H1 (cell line): ENCODE data around the gene UFD1. TPM values are rescaled to one million over a fixed set of nuclear protein-coding genes. Genes with fewer than 3 reads are reported as not detected.

Experiments
- CTCF ChIA-PET: fragments of 300-600 bp; sonication (Branson Sonifier 250); formaldehyde crosslinking; loops from one replicate; lab custom pipeline; 2021; ENCODE audit not compliant: partially characterized antibody; lab: Charles Lee
- POLR2A ChIA-PET: fragments of 300-600 bp; sonication (Branson Sonifier 250); formaldehyde crosslinking; loops from one replicate; lab custom pipeline; 2021; ENCODE audit warnings: inconsistent platforms; ENCODE audit not compliant: partially characterized antibody; lab: Charles Lee
- DNase-seq, 2 experiments: peaks; one replicate each; pipeline versions ENCODE4 v3.0.0 to v3.0.0-alpha.2; 2010 to 2022; ENCODE audit warnings: low spot score in 2 of 2, low read depth in 1 of 2, mixed read lengths in 1 of 2
- FAIRE-seq: peaks from 2 replicates; lab custom pipeline; 2011; peaks lifted over from hg19 to GRCh38; lab: Jason Lieb, UNC
- H2AFZ ChIP-seq: 2 replicates; pipeline ENCODE4 v1.8.1; 2012; ENCODE audit warnings: low read length, inconsistent platforms
- H2AK5ac ChIP-seq: 2 replicates; pipeline ENCODE4 v1.6.1; 2013; ENCODE audit warnings: low read depth, low read length
- H2BK120ac ChIP-seq: replicated peaks from 2 replicates; pipeline ENCODE3; 2013; ENCODE audit warnings: low read depth, low read length, inconsistent platforms
- H2BK12ac ChIP-seq: 2 replicates; pipeline ENCODE4 v1.6.1; 2013; ENCODE audit warnings: low read depth, low read length
- H2BK15ac ChIP-seq: 2 replicates; pipeline ENCODE4 v1.6.1; 2013; ENCODE audit warnings: low read length
- H2BK20ac ChIP-seq: 2 replicates; pipeline ENCODE4 v1.6.1; 2013; ENCODE audit warnings: low read length
- H2BK5ac ChIP-seq: 2 replicates; pipeline ENCODE4 v1.6.1; 2013; ENCODE audit warnings: low read depth, low read length
- H3K14ac ChIP-seq: 2 replicates; pipeline ENCODE4 v1.6.1; 2013; ENCODE audit warnings: inconsistent platforms; ENCODE audit not compliant: insufficient read length
- H3K18ac ChIP-seq: 2 replicates; pipeline ENCODE4 v1.6.1; 2013; ENCODE audit warnings: low read length; ENCODE audit errors: extremely low read depth
- H3K23ac ChIP-seq: 2 replicates; pipeline ENCODE4 v1.6.1; 2013; ENCODE audit warnings: inconsistent platforms; ENCODE audit not compliant: insufficient read length
- H3K23me2 ChIP-seq: 2 replicates; pipeline ENCODE4 v1.6.1; 2013; ENCODE audit warnings: low read depth, low read length
- H3K27ac ChIP-seq: 2 replicates; pipeline ENCODE4 v1.6.1; 2011; ENCODE audit warnings: low read depth, low read length, inconsistent platforms
- H3K27me3 ChIP-seq, 4 experiments: replicated peaks in 1 of 4; 1 replicate in 1 of 4; 2 replicates in 3 of 4; pipeline versions ENCODE4 v1.6.1 to v1.8.1; 2011 to 2013; ENCODE audit warnings: low read length in 3 of 4, mild to moderate bottlenecking in 3 of 4, inconsistent platforms in 2 of 4, mixed read lengths in 2 of 4, moderate library complexity in 1 of 4; ENCODE audit not compliant: control insufficient read depth in 3 of 4, insufficient read depth in 3 of 4; ENCODE audit errors: extremely low read depth in 1 of 4
- H3K36me3 ChIP-seq, 4 experiments: 2 replicates each; pipeline versions ENCODE4 v1.6.1 to v1.8.1; 2011 to 2013; ENCODE audit warnings: mild to moderate bottlenecking in 4 of 4, low read length in 3 of 4, moderate library complexity in 2 of 4, control low read depth in 1 of 4, inconsistent platforms in 1 of 4; ENCODE audit not compliant: insufficient read depth in 4 of 4, control insufficient read depth in 2 of 4
- H3K4ac ChIP-seq: replicated peaks from 2 replicates; pipeline ENCODE3; 2013; ENCODE audit warnings: low read length, low read depth, mixed read lengths, inconsistent platforms; ENCODE audit not compliant: insufficient read length
- H3K4me1 ChIP-seq, 4 experiments: replicated peaks in 1 of 4; 1 replicate in 1 of 4; 2 replicates in 3 of 4; pipeline versions ENCODE4 v1.6.1 to v1.8.1; 2011 to 2013; ENCODE audit warnings: low read length in 3 of 4, inconsistent platforms in 2 of 4, mixed read lengths in 1 of 4; ENCODE audit not compliant: insufficient read depth in 4 of 4, control insufficient read depth in 3 of 4
- H3K4me2 ChIP-seq, 2 experiments: 2 replicates each; pipeline versions ENCODE4 v1.6.1 to v1.8.1; 2011 to 2013; ENCODE audit warnings: low read depth in 2 of 2, low read length in 2 of 2, control low read depth in 1 of 2, inconsistent platforms in 1 of 2, mild to moderate bottlenecking in 1 of 2; ENCODE audit not compliant: insufficient read depth in 1 of 2
- H3K4me3 ChIP-seq, 4 experiments: fragments of 200-600, 300-600 bp in 1 of 4; sonication (generic), shearing (Covaris generic), sonication (Bioruptor Twin) in 1 of 4; 2 replicates each; pipeline versions ENCODE4 v1.5.1 to v1.8.1; 2011 to 2016; ENCODE audit warnings: low read length in 4 of 4, low read depth in 3 of 4, control low read depth in 2 of 4, inconsistent platforms in 2 of 4, mild to moderate bottlenecking in 2 of 4, mixed read lengths in 1 of 4, moderate library complexity in 1 of 4; ENCODE audit not compliant: insufficient read depth in 2 of 4; ENCODE audit errors: extremely low read depth in 1 of 4
- H3K56ac ChIP-seq: replicated peaks from 2 replicates; pipeline ENCODE3; 2013; ENCODE audit warnings: low read depth, mild to moderate bottlenecking, mixed read lengths, low read length, inconsistent platforms; ENCODE audit not compliant: insufficient read length
- H3K79me1 ChIP-seq: 2 replicates; pipeline ENCODE4 v1.6.1; 2013; ENCODE audit warnings: low read depth, low read length, control low read depth
- H3K79me2 ChIP-seq, 2 experiments: 2 replicates each; pipeline versions ENCODE4 v1.6.1 to v1.8.1; 2012 to 2013; ENCODE audit warnings: low read length in 2 of 2, mild to moderate bottlenecking in 2 of 2, inconsistent platforms in 1 of 2; ENCODE audit not compliant: insufficient read depth in 2 of 2, control insufficient read depth in 1 of 2
- H3K9ac ChIP-seq, 4 experiments: replicated peaks in 1 of 4; 1 replicate in 1 of 4; 2 replicates in 3 of 4; pipeline versions ENCODE4 v1.6.1 to v1.8.1; 2011 to 2013; ENCODE audit warnings: low read depth in 3 of 4, low read length in 3 of 4, control low read depth in 2 of 4, mild to moderate bottlenecking in 2 of 4, moderate library complexity in 2 of 4, inconsistent platforms in 1 of 4; ENCODE audit errors: extremely low read depth in 1 of 4
- H3K9me3 ChIP-seq, 2 experiments: 2 replicates each; pipeline versions ENCODE4 v1.6.1 to v1.8.1; 2012 to 2013; ENCODE audit warnings: mild to moderate bottlenecking in 2 of 2, moderate library complexity in 2 of 2, control low read depth in 1 of 2, inconsistent platforms in 1 of 2, low read depth in 1 of 2, low read length in 1 of 2, mixed read lengths in 1 of 2; ENCODE audit not compliant: insufficient read depth in 2 of 2
- H4K20me1 ChIP-seq, 2 experiments: replicated peaks in 1 of 2; 2 replicates each; pipeline versions ENCODE3 to v1.8.1; 2011 to 2013; ENCODE audit warnings: inconsistent platforms in 2 of 2, low read length in 2 of 2, mild to moderate bottlenecking in 1 of 2; ENCODE audit not compliant: insufficient read depth in 2 of 2, control insufficient read depth in 1 of 2
- H4K5ac ChIP-seq: 2 replicates; pipeline ENCODE4 v1.6.1; 2013; ENCODE audit warnings: low read length, low read depth, mixed read lengths, inconsistent platforms; ENCODE audit not compliant: insufficient read length
- H4K8ac ChIP-seq: 2 replicates; pipeline ENCODE4 v1.8.0; 2013; ENCODE audit warnings: mild to moderate bottlenecking, moderate library complexity, low read length, inconsistent platforms; ENCODE audit not compliant: insufficient read depth; ENCODE audit errors: extremely low read depth
- H4K91ac ChIP-seq: replicated peaks from 2 replicates; pipeline ENCODE3; 2013; ENCODE audit warnings: low read length, mixed read lengths, inconsistent platforms; ENCODE audit not compliant: insufficient read length
- EP300 ChIP-seq, 2 experiments: IDR thresholded peaks; 1 replicate in 1 of 2; 2 replicates in 1 of 2; pipeline ENCODE4 v1.6.1; 2011 to 2012; ENCODE audit warnings: low read depth in 2 of 2, low read length in 2 of 2, mild to moderate bottlenecking in 2 of 2, borderline replicate concordance in 1 of 2, inconsistent platforms in 1 of 2, moderate library complexity in 1 of 2
- JUND ChIP-seq: IDR thresholded peaks from 2 replicates; pipeline ENCODE4 v1.6.1; 2011; ENCODE audit warnings: mild to moderate bottlenecking, improper control_type of control experiment, low read length
- SIX5 ChIP-seq: IDR thresholded peaks from 2 replicates; pipeline ENCODE4 v1.6.1; 2011; ENCODE audit warnings: mild to moderate bottlenecking, low read depth, low read length
- TEAD4 ChIP-seq: IDR thresholded peaks from 2 replicates; pipeline ENCODE4 v1.6.1; 2012; ENCODE audit warnings: low read depth, low read length, inconsistent platforms, mixed read lengths
- WGBS, 2 experiments: shearing (Covaris generic) in 1 of 2; methylation state at CpG; one replicate each; pipeline versions ENCODE4 v1.1.6 to v1.1.7; 2013 to 2015; ENCODE audit warnings: low lambda C conversion rate in 2 of 2, mixed read lengths in 2 of 2, inconsistent platforms in 1 of 2, low coverage in 1 of 2, missing lambda C conversion rate in 1 of 2; ENCODE audit not compliant: insufficient replicate concordance in 2 of 2, insufficient coverage in 1 of 2, insufficient read length in 1 of 2; ENCODE audit errors: extremely low coverage in 1 of 2, missing lambda C conversion rate in 1 of 2; 5-methylcytosine and 5-hydroxymethylcytosine counted together
- polyA plus RNA-seq, 7 experiments: library from polyadenylated mRNA; depleted of rRNA in 3 of 7; stranded (reverse) in 5 of 7; unstranded in 2 of 7; fragments of >200 nt in 5 of 7; fragments of 200-250 nt in 2 of 7; gene quantifications; 1 replicate in 5 of 7; 2 replicates in 1 of 7; 4 replicates in 1 of 7; pipeline versions ENCODE4 v1.2.1 to v1.2.3, GENCODE V29; 2011 to 2013; ENCODE audit warnings: missing spikeins in 2 of 7, mixed read lengths in 2 of 7
- total RNA-seq: library from RNA; stranded (reverse); fragmentation: NEBNext Ultra II Directional; extraction: Animal tissue kit (Norgen Biotek cat#: 25700); gene quantifications from 2 replicates; pipeline ENCODE4 v1.2.1, GENCODE V29; 2021
- TF ChIP-seq, protein P1 (sequence below), 3 experiments: IDR thresholded peaks; 1 replicate in 2 of 3; 2 replicates in 1 of 3; pipeline versions ENCODE4 v1.5.1 to v1.6.1; 2011; ENCODE audit warnings: low read length in 3 of 3, mild to moderate bottlenecking in 3 of 3, inconsistent platforms in 2 of 3, low read depth in 1 of 3, moderate library complexity in 1 of 3; ENCODE audit not compliant: insufficient read depth in 1 of 3; ENCODE audit errors: control extremely low read depth in 1 of 3
- TF ChIP-seq, protein P2 (sequence below): IDR thresholded peaks from 2 replicates; pipeline ENCODE4 v1.6.1; 2011; ENCODE audit warnings: low read length, improper control_type of control experiment
- TF ChIP-seq, protein P3 (sequence below): IDR thresholded peaks from 2 replicates; pipeline ENCODE4 v1.6.1; 2011; ENCODE audit warnings: low read depth, mild to moderate bottlenecking, low read length; ENCODE audit not compliant: insufficient read depth

UFD1 gene
- total and polyA plus RNA-seq, 2 of the 8 experiments (the other 6 are each of a cell fraction or from before 2014, with no cell fraction given): 74.6 to 116 TPM

DNA sequence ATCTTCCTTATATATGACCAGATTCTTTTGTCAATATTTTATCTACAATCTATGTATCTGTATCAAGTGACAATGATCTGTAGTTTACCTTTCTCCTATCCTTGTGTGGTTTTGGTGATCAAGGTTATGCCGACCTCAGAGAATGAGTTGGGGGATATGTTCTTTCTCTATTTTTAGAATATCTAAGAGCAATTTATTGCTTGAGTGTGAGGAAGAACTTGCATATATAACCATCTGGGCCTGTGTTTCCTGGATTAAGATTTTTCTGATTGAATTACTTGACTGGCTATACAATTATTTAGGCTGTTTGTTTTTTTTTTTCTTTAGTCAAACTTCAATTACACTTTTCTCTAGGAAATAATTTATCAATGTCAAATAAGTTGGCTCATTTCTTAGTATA lies 17.5 kb downstream of the UFD1 start:
- no peak overlapping the region for H4K5ac ChIP-seq
- peaks cover 2 to 44% (median 25%) of the 10 kb centered on the region in 4 experiments; a peak in 7 of 8 replicates for H3K36me3 ChIP-seq
- no peak overlapping the region for H3K9ac ChIP-seq
- no peaks in the 10 kb centered on the region for H3K79me2 ChIP-seq
- no peak overlapping the region for H4K91ac ChIP-seq
- H2AK5ac ChIP-seq: no peak overlapping the region
- no peak overlapping the region for H3K56ac ChIP-seq
- H4K20me1 ChIP-seq: peaks cover 0 to 7% of the 10 kb centered on the region in 2 experiments
- no peak overlapping the region for H2AFZ ChIP-seq
- CTCF ChIA-PET: no interaction called here
- no peaks in the 10 kb centered on the region for H3K9me3 ChIP-seq
- no peaks in the 10 kb centered on the region for H3K79me1 ChIP-seq
- no peak overlapping the region for H2BK20ac ChIP-seq
- TF ChIP-seq TEAD4 (no peak), SIX5 (no peak), EP300 (IDR thresholded peaks at IDR 0.05; ENCODE audit: borderline replicate concordance in 1 of 2, low read depth in 2 of 2, low read length in 2 of 2) (no peak), JUND (no peak)
- TF ChIP-seq, protein P1, sequence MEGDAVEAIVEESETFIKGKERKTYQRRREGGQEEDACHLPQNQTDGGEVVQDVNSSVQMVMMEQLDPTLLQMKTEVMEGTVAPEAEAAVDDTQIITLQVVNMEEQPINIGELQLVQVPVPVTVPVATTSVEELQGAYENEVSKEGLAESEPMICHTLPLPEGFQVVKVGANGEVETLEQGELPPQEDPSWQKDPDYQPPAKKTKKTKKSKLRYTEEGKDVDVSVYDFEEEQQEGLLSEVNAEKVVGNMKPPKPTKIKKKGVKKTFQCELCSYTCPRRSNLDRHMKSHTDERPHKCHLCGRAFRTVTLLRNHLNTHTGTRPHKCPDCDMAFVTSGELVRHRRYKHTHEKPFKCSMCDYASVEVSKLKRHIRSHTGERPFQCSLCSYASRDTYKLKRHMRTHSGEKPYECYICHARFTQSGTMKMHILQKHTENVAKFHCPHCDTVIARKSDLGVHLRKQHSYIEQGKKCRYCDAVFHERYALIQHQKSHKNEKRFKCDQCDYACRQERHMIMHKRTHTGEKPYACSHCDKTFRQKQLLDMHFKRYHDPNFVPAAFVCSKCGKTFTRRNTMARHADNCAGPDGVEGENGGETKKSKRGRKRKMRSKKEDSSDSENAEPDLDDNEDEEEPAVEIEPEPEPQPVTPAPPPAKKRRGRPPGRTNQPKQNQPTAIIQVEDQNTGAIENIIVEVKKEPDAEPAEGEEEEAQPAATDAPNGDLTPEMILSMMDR (IDR thresholded peaks at IDR 0.05; ENCODE audit: control extremely low read depth in 1 of 3, insufficient read depth in 1 of 3, low read depth in 1 of 3, low read length in 3 of 3): no peak
- TF ChIP-seq, protein P2, sequence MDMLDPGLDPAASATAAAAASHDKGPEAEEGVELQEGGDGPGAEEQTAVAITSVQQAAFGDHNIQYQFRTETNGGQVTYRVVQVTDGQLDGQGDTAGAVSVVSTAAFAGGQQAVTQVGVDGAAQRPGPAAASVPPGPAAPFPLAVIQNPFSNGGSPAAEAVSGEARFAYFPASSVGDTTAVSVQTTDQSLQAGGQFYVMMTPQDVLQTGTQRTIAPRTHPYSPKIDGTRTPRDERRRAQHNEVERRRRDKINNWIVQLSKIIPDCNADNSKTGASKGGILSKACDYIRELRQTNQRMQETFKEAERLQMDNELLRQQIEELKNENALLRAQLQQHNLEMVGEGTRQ: no peak
- TF ChIP-seq, protein P3, sequence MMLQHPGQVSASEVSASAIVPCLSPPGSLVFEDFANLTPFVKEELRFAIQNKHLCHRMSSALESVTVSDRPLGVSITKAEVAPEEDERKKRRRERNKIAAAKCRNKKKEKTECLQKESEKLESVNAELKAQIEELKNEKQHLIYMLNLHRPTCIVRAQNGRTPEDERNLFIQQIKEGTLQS: no peak
- no peaks in the 10 kb centered on the region for H3K27me3 ChIP-seq
- DNase-seq (no peak), FAIRE-seq (no peak)
- no peak overlapping the region for H2BK15ac ChIP-seq
- H3K4me2 ChIP-seq: no peak overlapping the region
- no peaks in the 10 kb centered on the region for H3K23me2 ChIP-seq
- no peak overlapping the region for H3K4me3 ChIP-seq
- no peak overlapping the region for H3K14ac ChIP-seq
- H3K4me1 ChIP-seq: no peaks in the 10 kb centered on the region
- 90% methylated on average over 1 of the region's 1 CpG; no CpG with 5 or more reads in 1 of the 2 experiments for WGBS, 2 experiments
- no peak overlapping the region for H2BK5ac ChIP-seq
- no peak overlapping the region for H3K23ac ChIP-seq
- H4K8ac ChIP-seq: no peak overlapping the region
- no peak overlapping the region for H2BK120ac ChIP-seq
- POLR2A ChIA-PET: interaction anchor here (1.0 kb wide), 1 partner anchor 18 kb away, joined by 3 read pairs; the partner anchor contains the start of gene CDC45
- H3K27ac ChIP-seq: no peak overlapping the region
- H3K4ac ChIP-seq: no peak overlapping the region
- H3K18ac ChIP-seq: no peak overlapping the region
- no peak overlapping the region for H2BK12ac ChIP-seq
